Tibial artery (tissue), 4 donors: ENCODE measurements around the gene AHCYL2.

ENCODE experiments used
- DNase-seq, 2 donors: peaks; one replicate each; pipeline ENCODE4 v3.0.0-alpha.2; 2019
- H3K27ac ChIP-seq, 2 donors: fragments of 200-600 bp; sonication (generic) in 1 of 2; 1 replicate in 1 of 2; 2 replicates in 1 of 2; pipeline ENCODE4 v1.5.1; 2018 to 2019; ENCODE audit warnings: mild to moderate bottlenecking in 1 of 2
- H3K27me3 ChIP-seq, 2 donors: fragments of 200-600 bp; sonication (generic) in 1 of 2; one replicate each; pipeline versions ENCODE4 v1.5.1 to v1.6.0; 2016 to 2019
- H3K36me3 ChIP-seq, 3 donors: fragments of 200-600 bp; sonication (generic) in 2 of 3; one replicate each; pipeline ENCODE4 v1.5.1; 2016 to 2019; ENCODE audit warnings: mild to moderate bottlenecking in 2 of 3
- H3K4me1 ChIP-seq, 4 donors: fragments of 200-600 bp; sonication (generic) in 2 of 4; 1 replicate in 3 of 4; 2 replicates in 1 of 4; pipeline ENCODE4 v1.5.1; 2016 to 2019
- H3K4me3 ChIP-seq, 2 donors: fragments of 200-600 bp; sonication (generic) in 1 of 2; 1 replicate in 1 of 2; 2 replicates in 1 of 2; pipeline ENCODE4 v1.5.1; 2018 to 2019; ENCODE audit warnings: mild to moderate bottlenecking in 2 of 2
- H3K9me3 ChIP-seq, 3 donors: fragments of 200-600 bp; sonication (generic) in 1 of 3; one replicate each; pipeline ENCODE4 v1.5.1; 2016 to 2019
- intact Hi-C: fragments of 100-400 bp; cut with DNase I; formaldehyde crosslinking; loops from one replicate; pipeline ENCODE4 v1.15.0; 2023; ENCODE audit warnings: low total_unique reads
- TF ChIP-seq, protein P1 (sequence below), 2 experiments: fragments of 200-600 bp in 1 of 2; fragments of 450-650 bp in 1 of 2; IDR thresholded peaks; one replicate each; pipeline ENCODE4 v1.5.1; 2017 to 2019; ENCODE audit warnings: antibody characterized with exemption in 2 of 2, mild to moderate bottlenecking in 1 of 2, moderate library complexity in 1 of 2

The AHCYL2 gene

DNA sequence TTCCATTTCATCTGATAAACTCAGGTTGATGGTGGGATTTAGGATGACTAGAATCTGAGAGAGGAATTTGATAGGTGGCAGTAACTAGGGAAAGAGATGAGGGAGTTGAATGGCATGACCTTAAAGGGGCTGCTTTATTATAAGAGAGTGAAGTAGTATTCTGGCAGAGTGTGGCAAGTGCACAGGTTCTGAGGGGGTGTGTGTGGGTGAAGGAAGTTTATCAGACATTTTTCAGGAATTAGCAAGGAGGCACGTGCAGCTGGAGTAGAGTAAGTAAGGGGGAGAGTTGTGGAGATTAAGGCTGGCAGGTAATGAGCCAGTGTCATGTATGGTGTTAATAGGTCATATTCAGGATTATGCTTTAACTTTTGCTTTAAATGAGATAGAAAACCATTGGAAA lies 40.5 kb downstream of the AHCYL2 start:
- Histone ChIP-seq H3K9me3 (no peaks in the 10 kb centered on the region), H3K27me3 (no peaks in the 10 kb centered on the region), H3K4me3 (no peak overlapping the region), H3K36me3 (no peaks in the 10 kb centered on the region), H3K27ac (no peak overlapping the region), H3K4me1 (no peaks in the 10 kb centered on the region)
- TF ChIP-seq, protein P1, sequence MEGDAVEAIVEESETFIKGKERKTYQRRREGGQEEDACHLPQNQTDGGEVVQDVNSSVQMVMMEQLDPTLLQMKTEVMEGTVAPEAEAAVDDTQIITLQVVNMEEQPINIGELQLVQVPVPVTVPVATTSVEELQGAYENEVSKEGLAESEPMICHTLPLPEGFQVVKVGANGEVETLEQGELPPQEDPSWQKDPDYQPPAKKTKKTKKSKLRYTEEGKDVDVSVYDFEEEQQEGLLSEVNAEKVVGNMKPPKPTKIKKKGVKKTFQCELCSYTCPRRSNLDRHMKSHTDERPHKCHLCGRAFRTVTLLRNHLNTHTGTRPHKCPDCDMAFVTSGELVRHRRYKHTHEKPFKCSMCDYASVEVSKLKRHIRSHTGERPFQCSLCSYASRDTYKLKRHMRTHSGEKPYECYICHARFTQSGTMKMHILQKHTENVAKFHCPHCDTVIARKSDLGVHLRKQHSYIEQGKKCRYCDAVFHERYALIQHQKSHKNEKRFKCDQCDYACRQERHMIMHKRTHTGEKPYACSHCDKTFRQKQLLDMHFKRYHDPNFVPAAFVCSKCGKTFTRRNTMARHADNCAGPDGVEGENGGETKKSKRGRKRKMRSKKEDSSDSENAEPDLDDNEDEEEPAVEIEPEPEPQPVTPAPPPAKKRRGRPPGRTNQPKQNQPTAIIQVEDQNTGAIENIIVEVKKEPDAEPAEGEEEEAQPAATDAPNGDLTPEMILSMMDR (IDR thresholded peaks at IDR 0.05): no peak
- DNase-seq: no peak
- intact Hi-C loops: no loop called here

DNA sequence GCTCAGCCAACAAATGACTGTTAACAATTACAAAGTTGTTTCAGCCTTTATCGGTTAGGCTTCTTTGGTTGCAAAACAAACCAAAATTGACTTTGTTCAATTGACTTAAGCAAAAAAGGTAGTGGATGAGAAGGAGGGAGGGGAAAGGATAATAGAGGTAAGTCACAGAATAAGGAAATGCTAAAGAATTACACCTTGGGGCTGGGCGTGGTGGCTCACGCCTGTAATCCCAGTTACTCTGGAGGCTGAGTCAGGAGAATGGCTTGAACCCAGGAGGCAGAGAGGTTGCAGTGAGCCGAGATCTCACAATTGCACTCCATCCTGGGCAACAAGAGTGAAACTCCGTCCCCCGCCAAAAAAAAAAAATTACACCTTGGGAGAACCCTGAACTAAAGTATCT lies 41.4 kb downstream of the AHCYL2 start:
- intact Hi-C loops: no loop called here

DNA sequence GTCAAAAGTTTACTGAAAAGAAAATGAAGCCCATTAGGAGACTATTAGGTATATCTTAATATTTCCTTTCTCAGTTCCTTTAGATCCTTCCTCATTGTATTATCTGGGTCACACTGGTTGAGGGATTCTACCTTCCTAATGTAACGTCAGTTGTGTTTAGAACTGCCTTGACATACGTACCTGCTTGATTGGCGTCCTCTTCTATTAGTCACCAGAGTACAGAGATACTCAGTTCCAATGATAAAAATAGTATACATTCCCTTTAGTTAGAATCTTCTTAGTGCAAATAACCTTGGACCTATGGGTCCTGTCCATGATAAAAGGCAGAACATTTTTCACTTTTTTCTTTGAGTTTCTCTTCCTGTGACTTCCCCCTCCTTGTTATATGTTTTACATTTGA lies 45.2 kb downstream of the AHCYL2 start:
- TF ChIP-seq, protein P1 (IDR thresholded peaks at IDR 0.05): no peak
- no peak overlapping the region for H3K4me3 ChIP-seq
- H3K27ac ChIP-seq: no peak overlapping the region
- no peaks in the 10 kb centered on the region for H3K27me3 ChIP-seq
- no peaks in the 10 kb centered on the region for H3K4me1 ChIP-seq
- intact Hi-C loops: loop anchor here (10.0 kb wide), 1 partner anchor 45 kb away; the partner anchor contains the start of gene AHCYL2
- H3K36me3 ChIP-seq: peaks cover 0 to 8% (median 0%) of the 10 kb centered on the region in 3 donors
- H3K9me3 ChIP-seq: no peaks in the 10 kb centered on the region
- DNase-seq: no peak

More for the DNA sequence above, 41.4 kb downstream of the AHCYL2 start:
- H3K9me3 ChIP-seq: no peaks in the 10 kb centered on the region
- H3K4me1 ChIP-seq: no peaks in the 10 kb centered on the region
- H3K27me3 ChIP-seq: no peaks in the 10 kb centered on the region
- no peaks in the 10 kb centered on the region for H3K36me3 ChIP-seq
- DNase-seq: no peak
- TF ChIP-seq, protein P1 (IDR thresholded peaks at IDR 0.05): no peak
- no peak overlapping the region for H3K4me3 ChIP-seq
- no peak overlapping the region for H3K27ac ChIP-seq

DNA sequence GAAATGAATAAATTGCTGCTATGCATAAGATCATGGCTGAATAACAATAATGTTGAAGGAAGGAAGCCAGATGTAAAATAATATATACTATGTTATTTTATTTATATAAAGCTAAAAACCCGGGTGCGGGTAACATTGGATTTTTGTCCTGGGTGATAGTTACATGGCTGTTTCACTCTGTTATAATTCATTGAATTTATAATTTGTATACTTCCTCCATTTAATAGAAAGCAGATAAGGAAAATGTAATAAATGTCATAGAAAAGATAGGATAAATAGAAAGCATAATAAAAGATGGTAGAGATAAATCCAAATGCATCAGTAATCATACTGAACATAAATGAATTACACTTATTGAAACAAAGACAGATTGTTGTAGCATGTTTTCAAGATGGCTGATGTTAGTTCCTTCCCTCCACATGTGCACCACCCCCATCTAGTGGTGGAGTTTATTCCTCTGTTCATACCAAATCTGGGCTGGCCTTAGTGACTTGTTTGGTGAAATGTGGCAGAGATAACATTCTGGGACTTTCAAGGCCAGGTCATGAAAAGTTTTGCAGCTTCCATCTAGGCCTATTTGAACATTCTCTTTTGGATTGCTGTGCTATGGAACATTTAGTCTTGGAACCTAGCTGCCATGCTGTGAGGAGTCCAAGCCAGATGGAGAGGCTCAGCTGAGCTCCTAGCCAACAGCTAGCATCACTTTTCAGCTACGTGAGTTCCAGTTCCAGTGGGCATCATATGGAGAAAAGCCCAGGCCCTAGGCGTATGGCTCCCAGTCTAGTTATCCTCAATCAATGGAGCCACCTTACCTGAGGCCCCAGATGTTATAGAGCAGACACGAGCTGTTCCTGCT lies 46.9 kb downstream of the AHCYL2 start:
- DNase-seq: peak in 1 of 2 donors; percentile 29
- Histone ChIP-seq H3K4me1 (no peaks in the 10 kb centered on the region), H3K9me3 (no peaks in the 10 kb centered on the region), H3K4me3 (no peak overlapping the region), H3K36me3 (peaks cover 0 to 8% (median 0%) of the 10 kb centered on the region in 3 donors), H3K27ac (no peak overlapping the region), H3K27me3 (no peaks in the 10 kb centered on the region)
- TF ChIP-seq, protein P1 (IDR thresholded peaks at IDR 0.05): peak; percentile 28 to 33
- intact Hi-C loops: loop anchor here (10.0 kb wide), 1 partner anchor 47 kb away; the partner anchor contains the start of gene AHCYL2

DNA sequence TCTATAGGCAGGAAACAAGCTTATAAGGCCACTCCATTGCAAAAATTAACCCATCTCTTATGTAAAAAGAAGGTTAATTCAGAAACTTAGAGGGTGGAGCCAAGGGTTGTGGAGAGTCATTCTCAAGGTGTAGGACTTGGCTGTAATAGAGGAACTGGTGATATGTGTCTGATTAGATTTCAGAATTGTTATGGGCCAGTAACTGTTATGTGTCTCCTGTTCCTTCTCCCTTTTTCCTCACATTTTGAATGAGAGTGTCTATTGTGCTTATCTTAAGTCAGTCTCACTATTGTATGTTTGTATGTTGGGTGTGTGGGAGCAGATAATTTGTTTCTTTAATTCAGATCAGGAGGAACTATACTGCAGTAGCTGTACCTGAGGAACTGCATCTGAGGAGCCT lies 49.1 kb downstream of the AHCYL2 start:
- TF ChIP-seq, protein P1 (IDR thresholded peaks at IDR 0.05): no peak

More for the DNA sequence above, 49.1 kb downstream of the AHCYL2 start:
- Histone ChIP-seq H3K4me3 (no peak overlapping the region), H3K27me3 (no peaks in the 10 kb centered on the region), H3K9me3 (no peaks in the 10 kb centered on the region), H3K4me1 (no peaks in the 10 kb centered on the region), H3K36me3 (peaks cover 0 to 8% (median 3%) of the 10 kb centered on the region in 3 donors), H3K27ac (no peak overlapping the region)
- no peak for DNase-seq
- intact Hi-C loops: loop anchor here (10.0 kb wide), 1 partner anchor 49 kb away; the partner anchor contains the start of gene AHCYL2
